Measurements from ENCODE around the gene NLRP1. TPM values are rescaled to one million over a fixed set of nuclear protein-coding genes. Genes with fewer than 3 reads are reported as not detected.

The NLRP1 gene
- total and polyA plus RNA-seq, 10 of the 15 experiments (the other 5 are each of a cell fraction or from before 2014, with no cell fraction given) = 2.8 to 21.8 (median 11.9) TPM

GRCh38 chr17:5555254-5555653 is 29.1 kb downstream of the NLRP1 start:
- H3K4me3 ChIP-seq = no peak overlapping the region
- DNase-seq (ENCODE audit: low read depth, low spot score) (no peak), FAIRE-seq (no peak), ATAC-seq (no peak)
- WGBS (ENCODE audit: insufficient coverage, insufficient replicate concordance, low lambda C conversion rate, missing lambda C conversion rate) = 59% methylated on average over 3 of the region's 3 CpGs
- H3K9me3 ChIP-seq (replicated peaks; ENCODE audit: control insufficient read depth, insufficient read depth, low read length) = no peaks in the 10 kb centered on the region
- no peaks in the 10 kb centered on the region for H4K20me1 ChIP-seq (ENCODE audit: control insufficient read depth, insufficient read depth)
- no peak overlapping the region for H3K9ac ChIP-seq (ENCODE audit: control insufficient read depth, insufficient read depth, low read length)
- H3K79me2 ChIP-seq (ENCODE audit: control insufficient read depth, insufficient read depth, low read length) = no peaks in the 10 kb centered on the region
- ChIA-PET CTCF (interaction anchor here (1.0 kb wide), 1 partner anchor 37 kb away, joined by 3 read pairs; no protein-coding TSS in a partner anchor), RAD21 (ENCODE audit: unreplicated experiment) (no interaction called here), POLR2A (no interaction called here), SMC1A (ENCODE audit: uncharacterized antibody, unreplicated experiment) (no interaction called here)
- H3K27me3 ChIP-seq (replicated peaks in 1 of 2; ENCODE audit: control insufficient read depth in 2 of 2, insufficient read depth in 2 of 2, low read length in 1 of 2) = no peaks in the 10 kb centered on the region
- peaks cover 6% of the 10 kb centered on the region; the same call in 1 of the 2 replicates for H3K4me1 ChIP-seq (ENCODE audit: control insufficient read depth, insufficient read depth, low read length)
- intact Hi-C loops (cut with micrococcal nuclease; ENCODE audit: unreplicated experiment) (no loop called here), in situ Hi-C loops (cut with MboI) (no loop called here)
- BruUV-seq (replicated peaks) = no TSS peak
- no peak overlapping the region for H3K4me2 ChIP-seq (ENCODE audit: control insufficient read depth, insufficient read depth)
- H3K36me3 ChIP-seq (ENCODE audit: control insufficient read depth in 2 of 2, insufficient read depth in 2 of 2, low read length in 1 of 2) = peaks cover 3 to 12% of the 10 kb centered on the region in 2 experiments
- H3K27ac ChIP-seq (ENCODE audit: control insufficient read depth, insufficient read depth) = no peak overlapping the region
- no peak overlapping the region for H2AFZ ChIP-seq (ENCODE audit: control insufficient read depth, low read depth, low read length)
- TF ChIP-seq GATAD2B (conservative IDR thresholded peaks at IDR 0.05; ENCODE audit: low read depth) = no peak
- TF ChIP-seq SIX5 (IDR thresholded peaks at IDR 0.05; ENCODE audit: low read depth, low read length, severe bottlenecking) = no peak
- TF ChIP-seq CBX3 (IDR thresholded peaks at IDR 0.05; ENCODE audit: borderline replicate concordance, low read depth) = no peak
- no peak for TF ChIP-seq ZBTB11 (CRISPR knock-in tag; IDR thresholded peaks at IDR 0.05)
- TF ChIP-seq SP1 (IDR thresholded peaks at IDR 0.05; ENCODE audit: low read depth, low read length) = no peak
- TF ChIP-seq NFXL1 (IDR thresholded peaks at IDR 0.05; ENCODE audit: borderline replicate concordance) = no peak
- TF ChIP-seq EGR1 (IDR thresholded peaks at IDR 0.05; ENCODE audit: borderline replicate concordance in 1 of 2, low read depth in 2 of 2, low read length in 2 of 2) = no peak
- no peak for TF ChIP-seq CEBPZ (IDR thresholded peaks at IDR 0.05; ENCODE audit: low read depth, low read length)
- TF ChIP-seq CUX1 (IDR thresholded peaks at IDR 0.05; ENCODE audit: insufficient replicate concordance, low read depth, low read length) = no peak
- no peak for TF ChIP-seq POLR2AphosphoS5 (IDR thresholded peaks at IDR 0.05; ENCODE audit: low read length)
- no peak for TF ChIP-seq PAX5 (IDR thresholded peaks at IDR 0.05; ENCODE audit: borderline replicate concordance, low read depth, low read length)
- TF ChIP-seq TCF3 (IDR thresholded peaks at IDR 0.05; ENCODE audit: borderline replicate concordance, insufficient read depth, low read depth, low read length) = no peak
- TF ChIP-seq BCL11A (IDR thresholded peaks at IDR 0.05; ENCODE audit: low read depth, low read length) = no peak
- TF ChIP-seq POLR2A (IDR thresholded peaks at IDR 0.05; ENCODE audit: low read depth, low read length) = no peak
